ENCODE measurements around the gene ABHD17A. TPM values are rescaled to one million over a fixed set of nuclear protein-coding genes. Genes with fewer than 3 reads are reported as not detected.
"Not testable (repeated sequence)": the region's sequence is repeated elsewhere in the genome, so short reads cannot be mapped to it uniquely, and the experiment has no call there.

The ABHD17A gene
- total and polyA plus RNA-seq, 7 donors = 60.7 to 97.1 (median 86.6) TPM

DNA sequence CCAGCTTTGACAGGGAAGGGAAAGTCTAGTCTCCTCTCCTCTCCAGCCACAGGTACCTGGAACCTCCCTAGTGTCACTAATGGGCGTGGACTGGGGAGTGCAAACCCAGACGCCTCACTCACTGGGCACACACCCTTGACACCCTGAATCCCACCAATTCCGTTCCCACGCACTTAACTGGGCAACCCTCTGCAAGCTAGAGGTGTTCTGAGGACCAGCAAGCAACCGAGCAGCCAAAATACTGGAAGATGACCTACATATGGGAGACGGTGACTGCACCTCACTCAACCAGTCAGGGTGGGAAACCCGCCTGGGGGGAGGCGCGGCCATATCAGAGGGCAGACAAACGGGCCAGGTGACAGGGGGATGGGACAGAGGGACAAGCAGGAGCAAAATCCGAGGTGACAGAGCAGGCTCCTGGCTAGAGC is 991 bp downstream of the ABHD17A start:
- no peak for DNase-seq
- peaks cover 0 to 47% (median 41%) of the 10 kb centered on the region in 4 donors for H3K4me1 ChIP-seq
- peak overlapping the region; percentile 79 to 84 (median 82) for H3K27ac ChIP-seq
- no peaks in the 10 kb centered on the region for H3K9me3 ChIP-seq
- 1 to 6% methylated on average over 11 of the region's 11 CpGs for WGBS, 2 donors
- peaks cover 0 to 6% (median 0%) of the 10 kb centered on the region in 4 donors for H3K36me3 ChIP-seq
- intact Hi-C loops (cut with DNase I) = no loop called here
- H3K4me3 ChIP-seq = peak overlapping the region; percentile 65 to 93 (median 86)
- no peaks in the 10 kb centered on the region for H3K27me3 ChIP-seq
- TF ChIP-seq POLR2A (IDR thresholded peaks at IDR 0.05) (no peak), POLR2AphosphoS5 (IDR thresholded peaks at IDR 0.05) (no peak), EP300 (IDR thresholded peaks at IDR 0.05) (no peak)
- TF ChIP-seq, protein P1, sequence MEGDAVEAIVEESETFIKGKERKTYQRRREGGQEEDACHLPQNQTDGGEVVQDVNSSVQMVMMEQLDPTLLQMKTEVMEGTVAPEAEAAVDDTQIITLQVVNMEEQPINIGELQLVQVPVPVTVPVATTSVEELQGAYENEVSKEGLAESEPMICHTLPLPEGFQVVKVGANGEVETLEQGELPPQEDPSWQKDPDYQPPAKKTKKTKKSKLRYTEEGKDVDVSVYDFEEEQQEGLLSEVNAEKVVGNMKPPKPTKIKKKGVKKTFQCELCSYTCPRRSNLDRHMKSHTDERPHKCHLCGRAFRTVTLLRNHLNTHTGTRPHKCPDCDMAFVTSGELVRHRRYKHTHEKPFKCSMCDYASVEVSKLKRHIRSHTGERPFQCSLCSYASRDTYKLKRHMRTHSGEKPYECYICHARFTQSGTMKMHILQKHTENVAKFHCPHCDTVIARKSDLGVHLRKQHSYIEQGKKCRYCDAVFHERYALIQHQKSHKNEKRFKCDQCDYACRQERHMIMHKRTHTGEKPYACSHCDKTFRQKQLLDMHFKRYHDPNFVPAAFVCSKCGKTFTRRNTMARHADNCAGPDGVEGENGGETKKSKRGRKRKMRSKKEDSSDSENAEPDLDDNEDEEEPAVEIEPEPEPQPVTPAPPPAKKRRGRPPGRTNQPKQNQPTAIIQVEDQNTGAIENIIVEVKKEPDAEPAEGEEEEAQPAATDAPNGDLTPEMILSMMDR (IDR thresholded peaks at IDR 0.05) = no peak

DNA sequence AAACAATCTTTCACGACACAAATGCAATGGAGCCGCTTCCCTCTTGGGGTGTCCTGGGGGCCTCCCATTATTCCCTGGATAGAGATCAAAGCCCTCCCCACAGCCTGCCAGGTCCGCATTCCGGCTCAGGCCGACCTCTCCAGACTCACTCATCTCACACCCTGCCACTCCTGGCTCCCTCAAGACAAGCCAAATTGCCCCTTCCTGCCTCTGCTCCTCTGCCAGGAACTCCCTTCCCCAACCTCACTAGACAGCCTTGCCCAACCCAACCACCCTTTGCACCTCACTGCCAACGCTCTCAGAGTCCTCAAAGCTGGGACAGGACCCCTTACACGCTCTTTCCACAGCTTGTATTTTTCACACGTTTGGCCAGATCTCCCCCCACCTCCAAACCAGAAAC is 1.5 kb downstream of the ABHD17A start:
- TF ChIP-seq EP300 (IDR thresholded peaks at IDR 0.05) (no peak), POLR2AphosphoS5 (IDR thresholded peaks at IDR 0.05) (no peak), POLR2A (IDR thresholded peaks at IDR 0.05) (no peak)
- TF ChIP-seq, protein P1 (IDR thresholded peaks at IDR 0.05) = no peak
- no peak for DNase-seq
- no peaks in the 10 kb centered on the region for H3K9me3 ChIP-seq
- intact Hi-C loops (cut with DNase I) = no loop called here
- WGBS, 2 donors = 37 to 40% methylated on average over 8 of the region's 8 CpGs
- peak overlapping the region; percentile 79 to 84 (median 82) for H3K27ac ChIP-seq
- peaks cover 0 to 9% (median 0%) of the 10 kb centered on the region in 4 donors for H3K36me3 ChIP-seq
- H3K4me3 ChIP-seq = peak overlapping the region in 3 of 4 donors; percentile 80 to 93 (median 91)
- H3K4me1 ChIP-seq = peaks cover 0 to 47% (median 41%) of the 10 kb centered on the region in 4 donors
- H3K27me3 ChIP-seq = no peaks in the 10 kb centered on the region

DNA sequence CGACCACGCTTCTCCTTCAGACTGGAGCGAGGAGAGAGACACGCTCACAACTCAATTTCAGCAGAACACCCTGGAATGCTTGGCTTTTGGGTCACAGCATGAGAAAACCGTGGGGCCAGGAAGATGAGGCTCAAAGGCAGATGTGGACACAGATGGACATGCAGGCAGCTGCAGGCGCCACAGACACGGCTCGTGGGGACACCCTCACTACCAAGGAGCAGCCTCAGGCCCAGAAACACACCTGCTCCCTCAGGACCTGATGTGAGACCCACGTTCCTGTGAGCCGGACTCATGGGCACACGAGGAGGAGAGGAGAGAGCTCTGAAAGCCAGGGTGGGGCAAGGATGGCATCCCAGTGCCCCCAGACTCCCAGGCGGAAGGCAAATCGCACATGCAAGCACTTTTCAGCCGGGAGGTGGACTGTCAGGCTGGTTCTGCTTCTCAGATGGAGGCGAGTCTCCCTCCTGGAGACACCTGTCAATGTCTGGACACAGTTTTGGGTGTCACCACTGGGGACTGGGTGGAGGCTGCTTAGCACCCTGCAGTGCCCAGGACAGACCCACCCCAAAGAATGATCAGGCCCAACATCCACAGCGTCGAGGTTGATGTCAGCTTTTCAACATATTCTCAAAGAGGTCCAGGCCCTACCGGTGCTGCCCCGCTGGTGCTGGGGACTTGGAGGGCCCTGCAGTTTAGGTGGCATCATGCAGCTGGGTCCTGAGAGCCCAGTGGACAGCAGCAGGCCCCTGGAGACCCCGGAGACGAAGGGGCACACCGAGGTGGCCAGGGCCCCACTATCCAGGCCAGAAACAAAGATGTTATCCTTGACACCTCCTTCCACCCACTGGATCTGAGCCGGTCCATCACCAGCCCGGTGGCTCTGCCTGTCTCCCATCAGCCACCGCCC is 2.3 kb downstream of the ABHD17A start:
- intact Hi-C loops (cut with DNase I) = no loop called here
- DNase-seq = no peak
- no peaks in the 10 kb centered on the region for H3K27me3 ChIP-seq
- H3K36me3 ChIP-seq = peaks cover 0 to 9% (median 0%) of the 10 kb centered on the region in 4 donors
- no peaks in the 10 kb centered on the region for H3K9me3 ChIP-seq
- H3K4me1 ChIP-seq = peaks cover 0 to 47% (median 41%) of the 10 kb centered on the region in 4 donors
- peak overlapping the region in 3 of 4 donors; percentile 55 to 84 (median 79) for H3K27ac ChIP-seq
- 73 to 76% methylated on average over 25 of the region's 25 CpGs for WGBS, 2 donors
- peak overlapping the region in 2 of 4 donors; percentile 80 to 93 for H3K4me3 ChIP-seq
- TF ChIP-seq EP300 (IDR thresholded peaks at IDR 0.05) (no peak), POLR2AphosphoS5 (IDR thresholded peaks at IDR 0.05) (no peak), POLR2A (IDR thresholded peaks at IDR 0.05) (no peak)
- TF ChIP-seq, protein P1 (IDR thresholded peaks at IDR 0.05) = no peak

DNA sequence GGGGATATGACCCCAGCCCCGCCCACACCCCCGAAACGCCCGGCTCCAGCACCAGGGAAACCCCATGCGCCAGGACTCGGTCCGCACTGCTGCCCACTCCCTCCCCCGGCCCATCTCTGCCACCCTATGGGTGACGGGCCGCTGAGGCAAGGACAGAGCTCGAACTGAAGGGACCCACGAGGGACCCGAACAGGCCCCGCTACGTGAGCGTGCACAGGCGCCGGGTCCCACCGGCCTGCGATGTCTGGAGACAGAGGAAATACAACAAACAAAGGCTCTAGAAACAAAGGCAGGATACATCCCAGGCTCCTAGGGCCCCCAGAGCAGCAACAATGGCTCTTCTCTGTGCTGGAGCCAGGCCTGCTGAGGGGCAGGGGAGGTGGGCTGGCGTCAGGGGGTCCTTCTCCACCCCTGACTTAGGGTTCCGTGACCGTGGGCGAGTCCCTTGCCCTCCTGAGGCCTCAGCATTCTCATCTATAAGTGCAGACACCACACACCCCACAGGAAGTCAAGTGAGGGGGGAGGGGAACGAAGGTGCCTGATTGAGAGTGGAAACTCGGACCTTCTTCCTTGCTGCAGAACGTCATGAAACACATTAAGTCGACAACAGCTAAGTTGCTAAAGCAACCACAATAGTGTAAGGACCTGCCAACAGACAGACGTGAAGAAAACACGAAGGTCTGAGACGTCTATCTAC is 3.1 kb downstream of the ABHD17A start:
- Histone ChIP-seq H3K9me3 (no peaks in the 10 kb centered on the region), H3K4me1 (peaks cover 0 to 47% (median 41%) of the 10 kb centered on the region in 4 donors), H3K27ac (peak overlapping the region; percentile 18 to 84 (median 67)), H3K4me3 (peak overlapping the region in 2 of 4 donors; percentile 9 to 27), H3K27me3 (no peaks in the 10 kb centered on the region), H3K36me3 (peaks cover 0 to 9% (median 0%) of the 10 kb centered on the region in 4 donors)
- WGBS, 2 donors = 68 to 80% methylated on average over 31 of the region's 31 CpGs
- intact Hi-C loops (cut with DNase I) = no loop called here
- no peak for DNase-seq
- TF ChIP-seq POLR2AphosphoS5 (IDR thresholded peaks at IDR 0.05) (no peak), POLR2A (IDR thresholded peaks at IDR 0.05) (no peak)
- TF ChIP-seq, protein P1 (IDR thresholded peaks at IDR 0.05) = no peak

DNA sequence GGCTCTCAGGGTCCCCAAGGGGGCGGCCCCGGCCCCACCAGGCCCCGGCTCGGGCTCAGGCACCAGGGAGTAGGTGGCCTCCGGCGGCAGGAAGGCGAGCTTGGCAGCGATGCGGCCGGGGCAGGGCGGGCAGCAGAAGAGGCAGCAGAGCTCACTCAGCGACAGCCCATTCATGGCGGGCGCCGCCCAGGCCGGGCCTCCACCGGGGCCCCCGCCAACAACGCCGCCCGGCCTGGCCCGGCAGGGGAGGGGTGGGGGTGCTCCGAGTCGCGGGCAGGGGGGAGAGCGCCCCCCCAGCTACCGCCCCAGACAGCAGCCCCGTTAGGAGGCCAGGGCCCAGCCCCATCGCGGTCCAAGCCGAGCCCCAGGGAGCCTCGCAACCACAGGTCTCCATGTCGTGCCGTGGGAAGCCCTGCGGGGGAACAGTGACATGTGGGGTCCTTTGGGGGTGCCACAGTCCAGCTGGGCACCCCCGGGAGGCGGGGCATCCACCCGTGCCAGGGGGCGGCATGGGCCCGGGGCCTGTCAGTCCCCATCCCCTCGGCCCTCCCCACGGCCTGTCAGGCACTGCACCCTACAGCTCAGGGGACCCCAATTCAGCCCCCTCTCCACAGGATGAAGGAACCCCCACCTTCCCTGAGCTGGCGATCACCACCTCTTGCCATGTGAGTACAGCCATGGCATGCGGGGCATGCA is 3.8 kb downstream of the ABHD17A start:
- 75 to 82% methylated on average over 44 of the region's 44 CpGs for WGBS, 2 donors
- H3K36me3 ChIP-seq; H3K9me3 ChIP-seq; DNase-seq; intact Hi-C loops (cut with DNase I); H3K27me3 ChIP-seq: not testable (repeated sequence)
- Histone ChIP-seq H3K4me3 (peak overlapping the region in 3 of 4 donors; percentile 5 to 27 (median 9)), H3K27ac (peak overlapping the region; percentile 18 to 84 (median 67)), H3K4me1 (peaks cover 0 to 51% (median 45%) of the 10 kb centered on the region in 4 donors)
